Uterus (tissue), 2 donors: ENCODE measurements around the gene LZTS3.

ENCODE experiments used
- POLR2A ChIP-seq, 2 donors: fragments of 450-650 bp; IDR thresholded peaks; one replicate each; pipeline ENCODE4 v1.6.1; 2016; ENCODE audit warnings: antibody characterized with exemption in 2 of 2, mild to moderate bottlenecking in 1 of 2, moderate library complexity in 1 of 2
- TF ChIP-seq, protein P1 (sequence below), 4 experiments: fragments of 200-600 bp in 2 of 4; fragments of 450-650 bp in 2 of 4; sonication (generic) in 2 of 4; IDR thresholded peaks; one replicate each; pipeline ENCODE4 v1.5.1; 2016 to 2019; ENCODE audit warnings: antibody characterized with exemption in 4 of 4, mild to moderate bottlenecking in 2 of 4, moderate library complexity in 1 of 4

DNA sequence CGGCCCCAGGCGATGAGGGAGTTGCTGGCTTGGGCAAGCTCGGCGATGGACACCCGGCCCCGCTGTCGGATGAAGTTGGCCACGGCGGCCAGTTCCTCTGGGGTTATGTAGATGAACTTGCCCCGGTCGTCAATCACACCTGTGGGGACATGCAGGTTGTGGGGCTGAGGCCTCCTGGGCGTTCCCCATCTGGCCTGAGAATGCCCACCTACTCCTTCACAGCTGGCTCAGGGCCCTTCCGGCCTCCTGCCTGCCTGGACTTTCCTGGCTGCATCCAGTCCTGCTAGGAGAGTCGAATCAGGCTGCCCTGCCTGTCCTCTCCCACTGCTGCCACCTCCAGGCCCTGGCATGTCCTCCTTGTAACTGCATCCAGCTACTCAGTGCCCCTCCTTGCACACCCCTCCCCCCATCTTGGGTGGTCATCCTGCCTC lies 17.3 kb upstream of the LZTS3 start:
- TF ChIP-seq, protein P1, sequence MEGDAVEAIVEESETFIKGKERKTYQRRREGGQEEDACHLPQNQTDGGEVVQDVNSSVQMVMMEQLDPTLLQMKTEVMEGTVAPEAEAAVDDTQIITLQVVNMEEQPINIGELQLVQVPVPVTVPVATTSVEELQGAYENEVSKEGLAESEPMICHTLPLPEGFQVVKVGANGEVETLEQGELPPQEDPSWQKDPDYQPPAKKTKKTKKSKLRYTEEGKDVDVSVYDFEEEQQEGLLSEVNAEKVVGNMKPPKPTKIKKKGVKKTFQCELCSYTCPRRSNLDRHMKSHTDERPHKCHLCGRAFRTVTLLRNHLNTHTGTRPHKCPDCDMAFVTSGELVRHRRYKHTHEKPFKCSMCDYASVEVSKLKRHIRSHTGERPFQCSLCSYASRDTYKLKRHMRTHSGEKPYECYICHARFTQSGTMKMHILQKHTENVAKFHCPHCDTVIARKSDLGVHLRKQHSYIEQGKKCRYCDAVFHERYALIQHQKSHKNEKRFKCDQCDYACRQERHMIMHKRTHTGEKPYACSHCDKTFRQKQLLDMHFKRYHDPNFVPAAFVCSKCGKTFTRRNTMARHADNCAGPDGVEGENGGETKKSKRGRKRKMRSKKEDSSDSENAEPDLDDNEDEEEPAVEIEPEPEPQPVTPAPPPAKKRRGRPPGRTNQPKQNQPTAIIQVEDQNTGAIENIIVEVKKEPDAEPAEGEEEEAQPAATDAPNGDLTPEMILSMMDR (IDR thresholded peaks at IDR 0.05), result no peak
- TF ChIP-seq POLR2A (IDR thresholded peaks at IDR 0.05), result no peak
